Mucosa of rectum (tissue), 2 donors: ENCODE measurements around the gene TEX35.

ENCODE experiments used
- H3K27ac ChIP-seq, 2 donors: one replicate each; pipeline ENCODE4 v1.7.0; 2013; ENCODE audit warnings: inconsistent platforms in 2 of 2, low read depth in 2 of 2, low read length in 2 of 2
- H3K27me3 ChIP-seq, 2 donors: one replicate each; pipeline ENCODE4 v1.7.0; 2013; ENCODE audit warnings: low read length in 2 of 2; ENCODE audit not compliant: control insufficient read depth in 2 of 2, insufficient read depth in 2 of 2
- H3K36me3 ChIP-seq, 2 donors: one replicate each; pipeline ENCODE4 v1.7.0; 2013; ENCODE audit warnings: low read length in 2 of 2; ENCODE audit not compliant: control insufficient read depth in 2 of 2, insufficient read depth in 2 of 2
- H3K4me1 ChIP-seq, 2 donors: one replicate each; pipeline ENCODE4 v1.7.0; 2013; ENCODE audit warnings: low read length in 2 of 2, mild to moderate bottlenecking in 1 of 2; ENCODE audit not compliant: control insufficient read depth in 2 of 2, insufficient read depth in 2 of 2
- H3K4me3 ChIP-seq, 2 donors: one replicate each; pipeline ENCODE4 v1.7.0; 2013; ENCODE audit warnings: low read length in 2 of 2
- H3K9ac ChIP-seq, 2 donors: one replicate each; pipeline ENCODE4 v1.7.0; 2013; ENCODE audit warnings: low read length in 2 of 2, low read depth in 1 of 2, mild to moderate bottlenecking in 1 of 2
- H3K9me3 ChIP-seq, 2 donors: one replicate each; pipeline ENCODE4 v1.7.0; 2013; ENCODE audit warnings: low read length in 2 of 2; ENCODE audit not compliant: control insufficient read depth in 2 of 2
- donor health status: healthy.
- donor health status: Normal muscosa, but diverticular disease.

Gene TEX35

DNA sequence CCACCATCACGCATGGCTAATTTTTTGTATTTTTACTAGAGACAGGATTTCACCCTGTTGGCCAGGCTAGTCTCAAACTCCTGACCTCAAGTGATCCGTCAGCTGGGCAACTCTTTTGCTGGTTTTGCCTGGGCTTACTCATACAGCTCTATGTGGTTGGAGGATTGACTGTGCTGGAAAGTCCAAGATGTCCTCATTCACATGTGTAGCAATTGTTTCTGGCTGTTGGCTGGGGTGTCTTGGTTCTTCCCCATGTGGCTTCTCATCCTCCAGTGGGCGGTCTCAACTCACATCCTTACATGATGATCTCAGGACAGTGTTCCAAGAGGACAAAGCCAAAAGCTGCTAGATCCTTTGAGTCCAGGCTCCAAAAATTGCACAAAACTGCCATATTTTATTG is 53.3 kb downstream of the TEX35 start:
- no peak overlapping the region for H3K9ac ChIP-seq
- no peaks in the 10 kb centered on the region for H3K27me3 ChIP-seq
- H3K36me3 ChIP-seq: no peaks in the 10 kb centered on the region
- no peak overlapping the region for H3K27ac ChIP-seq
- no peak overlapping the region for H3K4me3 ChIP-seq
- peaks cover 0 to 9% of the 10 kb centered on the region in 2 donors for H3K4me1 ChIP-seq
- no peaks in the 10 kb centered on the region for H3K9me3 ChIP-seq

DNA sequence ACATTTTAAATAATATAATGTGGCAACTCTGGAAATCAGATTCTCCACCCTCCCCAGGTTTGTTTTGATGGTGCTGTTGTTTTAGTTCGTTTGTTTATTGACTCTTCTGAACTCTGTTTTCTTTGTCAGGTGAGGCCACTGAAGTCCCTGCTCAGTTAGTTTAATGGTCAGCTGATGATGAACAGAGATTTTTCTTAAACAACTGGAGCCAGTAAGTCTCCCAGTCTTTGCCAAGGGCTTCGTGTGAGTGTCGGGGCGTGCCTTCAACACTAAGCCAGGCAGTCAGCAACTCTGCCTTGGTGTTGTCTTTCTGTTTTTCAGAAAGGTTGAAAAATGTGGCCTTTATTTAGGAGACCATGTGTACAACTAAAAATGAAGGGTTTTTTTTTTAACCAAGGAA is 58.9 kb downstream of the TEX35 start:
- Histone ChIP-seq H3K4me3 (no peak overlapping the region), H3K27me3 (no peaks in the 10 kb centered on the region), H3K27ac (no peak overlapping the region), H3K9ac (no peak overlapping the region), H3K36me3 (no peaks in the 10 kb centered on the region), H3K4me1 (peaks cover 12 to 14% of the 10 kb centered on the region in 2 donors), H3K9me3 (no peaks in the 10 kb centered on the region)
